Endodermal cell (in vitro differentiated cells): ENCODE data around the gene MRPL1. TPM values are rescaled to one million over a fixed set of nuclear protein-coding genes. Genes with fewer than 3 reads are reported as not detected.
A peak's percentile ranks its signal among the peaks of the same experiment; 100 is the strongest.

Experiments
- DNase-seq: peaks from one replicate; pipeline ENCODE4 v3.0.0-alpha.2; 2017
- H3K27ac ChIP-seq: 2 replicates; pipeline ENCODE4 v1.5.1; 2013; ENCODE audit warnings: mild to moderate bottlenecking, low read depth, low read length, moderate library complexity
- H3K27me3 ChIP-seq: 2 replicates; pipeline ENCODE4 v1.6.1; 2013; ENCODE audit warnings: mild to moderate bottlenecking, low read length, moderate library complexity; ENCODE audit not compliant: insufficient read depth, control insufficient read depth, poor library complexity, severe bottlenecking
- H3K36me3 ChIP-seq: 2 replicates; pipeline ENCODE4 v1.7.0; 2013; ENCODE audit warnings: mild to moderate bottlenecking, low read length, moderate library complexity; ENCODE audit not compliant: control insufficient read depth, insufficient read depth
- H3K4me1 ChIP-seq: one replicate; pipeline ENCODE4 v1.7.0; 2013; ENCODE audit warnings: low read length; ENCODE audit not compliant: control insufficient read depth, insufficient read depth
- H3K4me3 ChIP-seq: 2 replicates; pipeline ENCODE4 v1.5.1; 2013; ENCODE audit warnings: mild to moderate bottlenecking, low read length, moderate library complexity
- H3K9ac ChIP-seq: 2 replicates; pipeline ENCODE4 v1.6.1; 2013; ENCODE audit warnings: mild to moderate bottlenecking, low read length, moderate library complexity; ENCODE audit not compliant: poor library complexity, severe bottlenecking; ENCODE audit errors: extremely low read depth
- H3K9me3 ChIP-seq: 2 replicates; pipeline ENCODE4 v1.6.1; 2013; ENCODE audit warnings: mild to moderate bottlenecking, low read length, moderate library complexity; ENCODE audit not compliant: control insufficient read depth
- H3K27ac Mint-ChIP-seq: 2 replicates; pipeline ENCODE4 v1.8.0; 2020; ENCODE audit warnings: mixed read lengths
- H3K27me3 Mint-ChIP-seq: 2 replicates; pipeline ENCODE4 v1.8.0; 2021; ENCODE audit warnings: mild to moderate bottlenecking, mixed read lengths; ENCODE audit not compliant: insufficient read depth
- H3K36me3 Mint-ChIP-seq: 2 replicates; pipeline ENCODE4 v1.8.0; 2020; ENCODE audit warnings: low read depth, mixed read lengths
- H3K4me1 Mint-ChIP-seq: 2 replicates; pipeline ENCODE4 v1.8.0; 2020; ENCODE audit warnings: mixed read lengths
- H3K4me3 Mint-ChIP-seq: 2 replicates; pipeline ENCODE4 v1.8.0; 2020; ENCODE audit warnings: mild to moderate bottlenecking, moderate library complexity, mixed read lengths
- H3K9me3 Mint-ChIP-seq: 2 replicates; pipeline ENCODE4 v1.8.0; 2020; ENCODE audit warnings: mild to moderate bottlenecking, mixed read lengths
- WGBS, 2 experiments: methylation state at CpG; one replicate each; pipeline versions ENCODE4 v1.1.5 to v1.1.7; 2013; ENCODE audit warnings: missing lambda C conversion rate in 2 of 2, mixed read lengths in 1 of 2; ENCODE audit not compliant: insufficient coverage in 1 of 2, insufficient read length in 1 of 2; 5-methylcytosine and 5-hydroxymethylcytosine counted together
- total RNA-seq, 2 donors: library from RNA; stranded (reverse); fragmentation: NEBNext Ultra II Directional in 1 of 2; extraction: Animal tissue kit (Norgen Biotek cat#: 25700) in 1 of 2; gene quantifications; 2 replicates in 1 of 2; 3 replicates in 1 of 2; pipeline ENCODE4 v1.2.1, GENCODE V29; 2021
- TF ChIP-seq, protein P1 (sequence below): fragments of 200-600 bp; sonication (generic); conservative IDR thresholded peaks from 2 replicates; pipeline ENCODE4 v1.5.0; 2021; ENCODE audit warnings: antibody characterized with exemption, mild to moderate bottlenecking

MRPL1 gene
- total RNA-seq, 2 donors from 2014 or later = 31.7 to 46.4 TPM

DNA sequence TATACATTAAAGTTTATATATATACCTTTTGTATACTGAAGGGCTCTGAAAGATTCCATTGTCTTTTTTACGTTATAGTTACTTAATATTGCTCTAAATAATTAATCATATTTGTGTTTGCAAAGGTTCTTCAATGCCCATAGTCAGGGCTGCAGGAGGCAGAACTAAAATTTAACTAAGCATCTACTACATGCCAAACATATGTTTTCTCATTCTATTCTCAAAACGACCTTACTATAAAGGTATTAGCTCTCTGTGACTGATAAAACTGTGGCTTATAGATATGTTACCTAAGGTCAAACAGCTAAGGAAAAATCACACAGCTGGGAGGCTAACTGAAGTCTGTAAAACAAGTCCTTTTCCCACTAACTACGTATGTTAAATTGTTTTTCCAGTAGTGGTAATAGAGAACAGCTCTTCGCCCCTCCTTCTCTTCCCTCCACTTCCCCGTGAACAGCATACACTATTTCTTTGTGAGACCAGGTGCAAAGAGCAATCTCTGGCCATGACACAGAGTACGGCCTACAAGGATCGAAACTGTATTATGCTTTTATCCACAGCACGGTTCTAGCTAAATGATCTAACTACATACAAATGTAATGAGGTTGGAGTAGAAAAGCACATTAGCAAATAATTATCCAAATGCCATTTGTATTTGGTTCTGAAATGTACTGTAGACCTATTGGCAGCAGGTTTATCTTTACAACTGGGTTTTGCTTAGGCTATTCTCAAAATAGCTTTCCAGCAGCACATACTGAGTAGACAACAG lies 45.1 kb upstream of the MRPL1 start:
- TF ChIP-seq, protein P1, sequence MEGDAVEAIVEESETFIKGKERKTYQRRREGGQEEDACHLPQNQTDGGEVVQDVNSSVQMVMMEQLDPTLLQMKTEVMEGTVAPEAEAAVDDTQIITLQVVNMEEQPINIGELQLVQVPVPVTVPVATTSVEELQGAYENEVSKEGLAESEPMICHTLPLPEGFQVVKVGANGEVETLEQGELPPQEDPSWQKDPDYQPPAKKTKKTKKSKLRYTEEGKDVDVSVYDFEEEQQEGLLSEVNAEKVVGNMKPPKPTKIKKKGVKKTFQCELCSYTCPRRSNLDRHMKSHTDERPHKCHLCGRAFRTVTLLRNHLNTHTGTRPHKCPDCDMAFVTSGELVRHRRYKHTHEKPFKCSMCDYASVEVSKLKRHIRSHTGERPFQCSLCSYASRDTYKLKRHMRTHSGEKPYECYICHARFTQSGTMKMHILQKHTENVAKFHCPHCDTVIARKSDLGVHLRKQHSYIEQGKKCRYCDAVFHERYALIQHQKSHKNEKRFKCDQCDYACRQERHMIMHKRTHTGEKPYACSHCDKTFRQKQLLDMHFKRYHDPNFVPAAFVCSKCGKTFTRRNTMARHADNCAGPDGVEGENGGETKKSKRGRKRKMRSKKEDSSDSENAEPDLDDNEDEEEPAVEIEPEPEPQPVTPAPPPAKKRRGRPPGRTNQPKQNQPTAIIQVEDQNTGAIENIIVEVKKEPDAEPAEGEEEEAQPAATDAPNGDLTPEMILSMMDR = no peak
- Mint-ChIP-seq H3K27me3 (peaks cover 4% of the 10 kb centered on the region), H3K4me1 (peaks cover 15% of the 10 kb centered on the region), H3K4me3 (peak overlapping the region; percentile 98), H3K9me3 (no peaks in the 10 kb centered on the region), H3K27ac (no peak overlapping the region), H3K36me3 (no peaks in the 10 kb centered on the region)
- Histone ChIP-seq H3K4me3 (peak overlapping the region; percentile 81), H3K4me1 (no peaks in the 10 kb centered on the region), H3K27me3 (no peaks in the 10 kb centered on the region), H3K9me3 (no peaks in the 10 kb centered on the region), H3K36me3 (no peaks in the 10 kb centered on the region), H3K9ac (no peak overlapping the region), H3K27ac (no peak overlapping the region)
- 85 to 96% methylated on average over 4 to 7 of the region's 8 CpGs for WGBS, 2 experiments
- DNase-seq = no peak

DNA sequence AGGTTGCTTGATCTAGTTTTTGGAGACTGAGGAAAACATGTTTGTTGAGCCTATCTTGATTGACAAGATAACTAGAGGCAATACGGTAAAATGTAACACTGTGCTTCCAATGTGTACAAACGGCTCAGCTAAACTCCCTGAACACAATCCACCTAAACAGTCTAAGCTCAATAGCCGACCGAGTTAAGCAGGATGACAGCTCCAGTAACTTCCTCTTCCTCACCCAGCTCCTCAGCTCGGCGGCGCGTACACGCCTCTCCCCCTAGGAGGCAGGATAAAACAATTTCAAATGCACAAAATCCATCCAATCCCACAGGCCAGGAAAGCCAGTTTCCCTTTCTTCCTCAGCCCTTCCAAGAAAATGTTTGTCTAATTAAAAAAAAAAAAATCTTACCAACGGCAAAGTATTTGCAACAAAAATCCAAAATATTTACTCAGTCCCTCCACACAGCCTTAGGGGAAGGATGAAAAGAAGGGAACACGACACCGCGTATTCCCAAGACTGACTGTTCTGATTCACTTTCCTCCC lies 44.5 kb upstream of the MRPL1 start:
- Mint-ChIP-seq H3K36me3 (no peaks in the 10 kb centered on the region), H3K4me3 (peak overlapping the region; percentile 98), H3K9me3 (no peaks in the 10 kb centered on the region), H3K27ac (peak overlapping the region; percentile 90), H3K4me1 (peaks cover 15% of the 10 kb centered on the region), H3K27me3 (peaks cover 6% of the 10 kb centered on the region)
- H3K36me3 ChIP-seq = no peaks in the 10 kb centered on the region
- no peaks in the 10 kb centered on the region for H3K4me1 ChIP-seq
- no peaks in the 10 kb centered on the region for H3K27me3 ChIP-seq
- DNase-seq = peak; percentile 81
- TF ChIP-seq, protein P1 = peak; percentile 72
- WGBS, 2 experiments = 0 to 3% methylated on average over 5 to 13 of the region's 13 CpGs
- peak overlapping the region; percentile 81 for H3K4me3 ChIP-seq
- peak overlapping the region; percentile 55 for H3K9ac ChIP-seq
- no peaks in the 10 kb centered on the region for H3K9me3 ChIP-seq
- H3K27ac ChIP-seq = no peak overlapping the region

DNA sequence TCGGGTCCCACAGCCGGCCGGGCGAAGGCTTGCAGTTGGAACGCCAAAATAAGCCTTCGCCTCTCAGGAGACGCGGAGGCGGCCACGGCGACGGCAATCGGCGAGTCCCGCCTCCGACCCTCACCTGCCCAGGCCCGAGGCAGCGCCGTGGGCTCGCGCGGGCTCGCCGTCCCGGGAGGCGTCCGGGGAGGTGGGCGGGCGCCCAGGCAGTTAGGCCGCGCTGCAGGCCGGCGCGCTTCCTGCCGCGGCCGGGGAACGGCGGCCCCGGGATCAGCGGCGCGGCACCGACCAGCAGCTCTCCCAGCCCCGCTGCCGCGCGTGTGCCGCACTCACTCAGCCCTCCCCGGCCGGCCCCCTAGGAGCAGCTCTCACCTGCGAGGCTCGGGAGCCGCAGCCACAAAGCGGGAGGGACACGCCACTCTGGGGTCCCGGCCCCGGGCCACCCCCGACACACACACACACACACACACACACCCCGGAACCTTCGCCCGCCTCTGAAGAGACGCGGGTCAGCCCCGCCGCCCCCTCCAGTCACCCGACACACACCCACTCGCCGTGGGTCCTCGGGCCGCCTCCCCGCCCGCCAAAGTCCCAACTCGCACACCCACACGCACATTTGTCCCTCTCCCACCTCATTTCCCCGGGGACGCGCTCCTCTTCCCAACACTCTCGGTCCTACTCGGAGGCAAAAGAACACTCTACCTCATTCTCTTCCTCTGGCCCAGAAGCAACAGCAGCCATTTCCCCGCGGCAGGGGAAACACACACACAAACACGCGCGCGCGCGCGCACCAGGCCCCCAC lies 43.8 kb upstream of the MRPL1 start, which contains the start of gene CNOT6L:
Gene CNOT6L (minus strand): TSS at position 767 of the 802 bp plus-strand sequence. CDS start 60 bp downstream, at position 707.
- H3K27ac Mint-ChIP-seq = peak within 1 kb of the TSS; percentile 96
- Histone ChIP-seq H3K27me3 (no peaks in the 10 kb centered on the region), H3K4me3 (peak within 1 kb of the TSS; percentile 90), H3K27ac (peak within 1 kb of the TSS; percentile 26), H3K9ac (peak within 1 kb of the TSS; percentile 66), H3K9me3 (no peaks in the 10 kb centered on the region), H3K36me3 (no peaks in the 10 kb centered on the region), H3K4me1 (no peaks in the 10 kb centered on the region)
- no peaks in the 10 kb centered on the region for H3K9me3 Mint-ChIP-seq
- TF ChIP-seq, protein P1 = no peak
- DNase-seq = peak; percentile 81
- peak within 1 kb of the TSS; percentile 98 for H3K4me3 Mint-ChIP-seq
- H3K36me3 Mint-ChIP-seq = no peaks in the 10 kb centered on the region
- 0 to 1% methylated on average over 26 to 86 of the region's 89 CpGs for WGBS, 2 experiments
- H3K4me1 Mint-ChIP-seq = peaks cover 15% of the 10 kb centered on the region
- H3K27me3 Mint-ChIP-seq = peaks cover 6% of the 10 kb centered on the region
